HG02840 (cell line): Measurements from ENCODE around the gene IFT88.

ENCODE experiments used
- ATAC-seq: cut with Tn5 transposase; IDR thresholded peaks from one replicate; pipeline ENCODE4 v1.9.1; 2021; ENCODE audit warnings: mild to moderate bottlenecking, moderate library complexity, moderate number of reproducible peaks; ENCODE audit not compliant: unreplicated experiment, low FRiP score

The IFT88 gene

DNA sequence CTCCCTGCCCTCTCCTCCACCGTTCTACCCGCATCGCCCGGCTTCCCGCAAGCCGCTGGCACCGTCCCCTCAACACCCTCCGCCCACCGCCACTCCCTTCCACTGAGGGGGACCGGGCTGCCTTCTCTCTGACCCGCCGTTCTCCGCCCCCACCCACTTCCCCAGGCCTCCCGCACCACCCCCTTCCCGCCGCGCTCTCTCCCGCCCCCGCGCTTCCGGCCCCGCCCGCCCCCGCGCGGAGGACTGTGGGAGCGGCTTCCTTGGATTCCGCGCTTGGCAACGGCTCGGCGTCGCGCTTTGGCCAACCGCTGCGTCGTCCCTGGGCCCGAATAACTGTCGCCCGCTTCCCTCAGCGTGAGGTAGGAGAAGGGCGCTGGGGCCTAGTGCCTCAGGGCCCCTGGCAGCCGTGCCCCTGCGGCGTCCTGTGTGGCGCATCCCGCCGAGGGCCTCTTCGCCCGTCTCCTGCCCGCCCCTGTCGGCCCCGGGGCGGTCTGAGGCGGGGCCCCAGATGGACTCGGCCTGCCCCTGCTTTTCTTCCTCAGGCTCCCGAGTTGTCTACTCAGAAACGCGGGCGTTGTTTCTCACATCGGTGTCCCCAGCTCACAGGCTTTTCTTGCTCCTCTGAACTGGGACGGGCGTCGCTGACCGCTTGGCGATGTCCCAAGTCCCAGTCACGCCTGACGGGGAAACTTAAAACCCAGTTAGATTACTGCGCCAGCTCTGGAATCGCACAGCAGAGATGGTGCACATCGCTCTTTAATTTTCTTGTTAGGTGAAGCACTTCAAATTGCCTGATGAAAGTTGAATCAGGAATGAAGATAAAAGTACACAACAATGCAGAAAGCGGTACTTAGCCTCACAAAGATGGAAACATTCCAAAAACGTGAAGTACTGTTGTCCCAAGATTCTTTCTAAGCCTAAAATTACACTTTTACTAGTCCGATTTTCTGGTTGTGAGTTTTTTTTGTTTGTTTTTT lies at the start of gene IFT88:
TSS of gene IFT88 (plus strand) at position 260 of the 977 bp plus-strand sequence. CDS start 7,229 bp downstream, outside the sequence.
- peak; percentile 82 for ATAC-seq

- ATAC-seq = no peak
These were observed 48.3 kb upstream of the IFT88 start for GRCh38 chr13:20518660-20519100.

GRCh38 chr13:20519875-20520274 lies 47.1 kb upstream of the IFT88 start:
- ATAC-seq = no peak

DNA sequence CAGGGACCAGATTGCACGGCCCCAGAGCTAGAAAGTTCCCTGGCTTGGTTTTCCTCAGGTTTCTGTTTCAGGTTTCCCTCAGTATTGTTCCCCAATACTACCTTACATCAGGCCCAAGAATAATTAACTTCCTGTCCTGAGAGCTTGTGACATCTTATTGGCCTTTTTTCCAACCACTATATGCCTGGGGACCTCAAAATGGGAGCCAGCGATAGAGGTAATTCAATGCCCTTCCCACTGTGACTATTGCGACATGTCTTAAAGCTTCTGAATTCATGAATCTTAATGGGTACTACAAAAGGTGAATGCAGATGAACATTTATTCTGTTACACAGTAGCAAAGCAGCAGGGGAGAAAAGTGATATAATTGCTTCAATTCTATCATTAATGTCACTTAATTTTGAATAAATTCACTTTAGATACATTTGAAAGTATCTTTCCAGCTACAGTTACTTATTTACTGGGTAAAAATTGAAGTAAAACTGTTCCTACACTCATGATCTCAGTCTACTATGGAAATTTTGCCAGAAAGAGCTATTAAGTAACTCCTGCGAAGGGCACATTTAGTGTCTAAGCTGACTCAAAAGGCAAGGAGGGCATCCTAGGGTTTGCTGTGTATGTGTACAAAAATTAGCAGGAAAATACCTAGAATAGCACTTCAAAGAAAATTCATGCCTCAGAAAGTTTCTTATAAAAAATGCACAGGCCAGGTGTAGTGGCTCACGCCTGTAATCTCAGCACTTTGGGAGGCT lies 45.4 kb upstream of the IFT88 start:
- ATAC-seq = no peak

DNA sequence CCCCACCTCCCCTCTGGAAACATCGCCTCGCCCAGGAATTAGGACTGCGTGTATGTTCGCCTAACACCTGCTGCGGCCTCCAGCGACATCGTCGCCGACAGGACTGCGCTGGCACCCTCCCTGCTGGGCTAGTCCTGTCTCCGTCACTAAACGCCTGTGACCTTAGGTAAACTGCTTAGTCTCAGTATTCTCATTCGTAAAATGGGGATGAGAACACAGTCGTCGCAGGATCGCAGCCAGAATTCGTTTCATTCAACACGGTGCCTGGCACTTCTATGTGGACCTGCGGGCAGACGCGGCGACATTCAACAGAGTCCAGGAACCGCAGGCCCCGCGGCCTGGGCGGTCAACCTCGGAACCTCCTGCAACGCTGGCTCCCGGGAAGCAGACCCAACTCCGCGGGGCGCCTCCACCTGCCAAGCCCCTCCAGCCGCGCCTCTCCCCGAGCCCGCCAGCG lies 41.8 kb upstream of the IFT88 start:
- peak; percentile 28 for ATAC-seq

DNA sequence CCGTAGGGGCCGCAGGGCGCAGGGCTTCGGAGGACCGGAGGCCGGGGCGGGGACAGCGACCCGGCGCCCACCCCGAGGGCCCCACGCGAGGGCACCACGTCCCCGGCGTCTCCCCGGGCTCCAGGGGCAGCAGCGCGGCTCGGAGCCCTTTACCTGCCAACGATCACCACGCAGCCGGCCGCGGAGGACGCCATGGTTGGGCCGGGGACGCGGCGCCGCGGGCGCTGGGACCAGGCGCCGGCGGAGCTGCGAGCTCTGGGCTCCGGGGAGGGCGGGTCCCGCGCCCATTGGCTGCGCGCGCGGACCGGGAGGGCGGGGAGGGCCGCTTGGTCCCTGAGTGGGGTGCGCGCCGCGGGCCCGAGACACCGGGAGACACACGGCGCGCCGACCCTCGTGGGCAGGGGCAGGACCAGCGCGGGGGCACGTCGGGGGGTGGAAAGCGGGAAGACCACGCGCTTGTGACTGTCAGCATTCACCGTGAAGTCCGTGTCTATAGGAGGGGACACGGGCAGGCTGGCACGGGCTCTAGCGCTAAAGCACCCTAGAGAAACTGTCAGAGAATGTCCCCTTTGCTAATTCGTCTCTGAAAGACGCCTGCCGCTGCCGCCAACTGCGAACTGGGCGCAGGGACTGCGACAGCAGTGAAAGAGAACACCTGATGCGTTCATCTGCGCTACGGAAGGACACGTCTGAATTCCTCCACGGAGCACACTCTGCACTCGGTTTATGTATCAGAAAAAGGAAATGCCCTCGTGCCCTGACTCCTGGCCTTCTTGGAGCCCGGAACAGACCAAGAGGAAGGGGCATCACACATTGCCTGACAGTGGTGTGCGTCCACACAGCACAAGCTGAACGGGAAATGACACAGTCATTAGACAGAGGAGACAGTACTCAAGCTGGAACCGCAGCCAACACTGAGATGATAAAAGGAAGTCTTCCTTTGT lies 41.1 kb upstream of the IFT88 start, which contains the start of gene CRYL1:
TSS of gene CRYL1 (minus strand) at position 257 of the 944 bp plus-strand sequence. CDS start at position 194, 63 bp downstream.
- ATAC-seq = peak; percentile 77

DNA sequence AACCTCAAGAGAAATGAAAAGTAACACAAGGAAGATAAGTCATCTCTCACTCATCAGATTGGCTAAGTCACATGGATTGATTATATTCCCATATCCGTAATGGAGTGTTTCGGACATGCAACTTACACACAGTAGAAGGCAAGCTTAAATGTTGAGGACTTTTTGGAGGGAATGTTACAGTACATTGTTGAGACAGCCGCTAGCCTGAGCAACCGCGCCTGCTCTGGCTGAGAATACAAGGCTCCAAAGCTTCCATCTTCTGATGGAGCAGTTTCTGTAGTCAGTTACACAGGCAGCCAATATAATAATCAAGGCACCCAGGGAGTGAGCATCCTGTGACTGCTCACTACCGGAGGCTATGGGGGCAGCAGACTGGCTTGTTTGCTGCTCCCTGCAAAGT lies 40.3 kb upstream of the IFT88 start:
- ATAC-seq = no peak

DNA sequence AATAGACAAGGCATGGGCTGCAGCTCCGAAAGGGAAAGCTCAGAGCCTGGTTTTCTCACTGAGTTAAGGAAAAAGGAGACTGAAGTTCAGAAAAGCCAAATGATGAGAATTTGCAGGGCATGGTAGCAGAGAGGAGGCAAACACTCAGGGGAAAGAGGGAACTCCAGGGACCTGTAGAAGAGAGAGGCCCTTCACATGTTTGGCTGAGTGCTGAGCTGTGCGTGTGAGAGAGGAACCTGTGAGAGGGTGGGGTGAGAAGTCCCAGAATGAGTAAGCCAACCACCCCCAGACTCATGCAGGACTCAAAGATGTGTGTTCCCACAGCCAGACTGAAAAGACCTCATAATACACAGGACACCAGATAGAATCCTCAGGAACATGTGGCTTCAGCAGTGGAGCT lies 38.5 kb upstream of the IFT88 start:
- ATAC-seq = no peak

DNA sequence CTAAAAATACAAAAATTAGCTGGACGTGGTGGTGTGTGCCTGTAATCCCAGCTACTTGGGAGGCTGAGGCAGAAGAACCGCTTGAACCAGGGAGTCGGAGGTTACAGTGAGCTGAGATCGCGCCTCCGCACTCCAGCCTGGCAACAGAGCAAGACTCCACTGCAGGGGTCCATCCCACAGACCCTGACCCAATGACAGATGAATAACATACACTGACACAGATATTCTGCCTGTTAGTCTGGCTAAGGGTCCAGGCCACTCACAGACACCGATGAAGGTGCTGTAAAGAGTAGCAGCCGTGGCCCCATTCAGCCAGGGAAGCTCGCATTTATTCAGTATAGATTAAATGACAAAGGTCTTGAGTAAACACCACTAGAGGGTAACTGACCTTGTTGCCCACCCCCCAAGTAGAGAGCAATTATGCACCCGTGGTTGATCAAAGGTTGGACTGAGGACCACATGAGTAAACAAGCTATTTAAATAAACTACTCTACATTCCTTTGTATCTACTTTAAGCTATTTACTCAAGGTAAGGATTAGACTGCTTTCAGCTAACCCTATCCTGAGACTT lies 32.8 kb upstream of the IFT88 start:
- ATAC-seq = no peak

GRCh38 chr13:20536992-20537391 lies 30.0 kb upstream of the IFT88 start:
- no peak for ATAC-seq

- ATAC-seq = no peak
These were observed 22.6 kb upstream of the IFT88 start for GRCh38 chr13:20544201-20544923.

GRCh38 chr13:20546556-20546955 lies 20.4 kb upstream of the IFT88 start:
- ATAC-seq = no peak

DNA sequence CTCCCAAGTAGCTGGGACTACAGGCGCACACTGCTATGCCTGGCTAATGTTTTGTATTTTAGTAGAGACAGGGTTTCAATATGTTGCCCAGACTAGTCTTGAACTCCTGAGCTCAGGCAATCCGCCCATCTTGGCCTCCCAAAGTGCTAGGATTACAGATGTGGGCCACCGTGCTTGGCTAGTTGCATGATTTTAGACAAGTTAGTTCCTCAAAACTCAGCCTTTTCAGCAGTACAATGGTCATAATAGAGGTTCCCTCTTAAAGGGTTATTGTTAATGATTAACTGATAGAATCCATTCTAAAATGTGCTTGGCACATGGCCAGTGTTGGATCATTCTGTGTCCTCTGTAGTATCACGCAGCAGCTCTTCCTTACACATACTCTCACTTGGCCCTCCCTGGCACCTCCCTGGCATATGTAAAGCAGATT lies 19.5 kb upstream of the IFT88 start:
- ATAC-seq = no peak

DNA sequence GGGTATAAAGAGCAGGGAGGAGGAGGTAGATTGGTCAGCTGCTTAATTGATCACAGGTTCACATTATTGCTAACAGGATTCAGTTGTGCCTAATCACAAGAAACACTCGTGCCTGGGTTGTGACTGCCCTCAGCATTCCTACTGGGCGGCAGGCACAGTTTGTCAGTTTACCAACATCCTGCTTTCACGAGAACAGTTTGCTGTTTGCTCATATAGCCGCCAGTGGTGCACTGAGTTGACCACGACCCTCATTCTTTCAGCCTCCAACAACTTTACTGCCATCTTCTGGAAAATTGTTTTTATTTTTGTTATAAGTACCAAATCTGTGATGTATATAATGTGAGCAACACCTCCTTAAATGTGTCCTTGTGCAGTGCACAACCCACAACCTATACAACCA lies 16.2 kb upstream of the IFT88 start:
- no peak for ATAC-seq

DNA sequence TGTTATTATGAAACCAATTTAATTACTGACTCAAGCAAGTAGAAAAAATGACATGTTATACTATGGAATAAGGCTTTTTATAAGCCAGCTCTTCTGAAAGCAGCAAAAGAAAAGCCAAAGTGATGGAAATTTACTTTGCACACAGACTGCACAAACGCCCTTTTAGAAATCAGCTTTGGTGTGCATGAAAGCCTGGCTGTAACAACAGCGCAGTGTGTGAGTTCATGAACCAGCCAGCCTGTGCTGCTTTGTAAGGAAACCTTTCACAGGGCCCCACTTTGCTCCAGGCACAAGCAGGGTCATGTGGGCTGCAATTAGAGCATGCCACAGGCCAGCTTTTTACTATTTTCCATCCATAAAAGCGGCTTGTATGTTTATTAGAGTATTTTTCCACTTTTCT lies 13.6 kb upstream of the IFT88 start:
- no peak for ATAC-seq

DNA sequence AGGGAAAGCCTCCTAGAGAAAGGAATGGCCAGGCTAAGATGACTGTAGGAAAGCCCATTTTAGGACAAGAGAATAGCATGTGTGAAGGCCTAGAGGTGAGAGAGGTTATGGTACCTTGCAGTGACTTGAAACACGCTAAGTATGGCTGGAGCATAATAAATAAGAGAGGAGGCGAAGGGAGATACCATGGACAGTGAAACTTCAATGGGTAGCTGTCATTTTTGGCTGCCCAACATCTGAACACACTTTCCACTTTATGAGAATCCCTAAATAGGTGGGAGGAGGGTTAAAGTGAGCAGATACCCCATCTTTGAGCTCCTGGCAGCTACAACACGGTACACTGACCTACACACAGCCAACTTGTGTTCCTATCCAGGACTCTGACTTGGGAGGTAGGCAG lies 8.0 kb upstream of the IFT88 start:
- no peak for ATAC-seq

DNA sequence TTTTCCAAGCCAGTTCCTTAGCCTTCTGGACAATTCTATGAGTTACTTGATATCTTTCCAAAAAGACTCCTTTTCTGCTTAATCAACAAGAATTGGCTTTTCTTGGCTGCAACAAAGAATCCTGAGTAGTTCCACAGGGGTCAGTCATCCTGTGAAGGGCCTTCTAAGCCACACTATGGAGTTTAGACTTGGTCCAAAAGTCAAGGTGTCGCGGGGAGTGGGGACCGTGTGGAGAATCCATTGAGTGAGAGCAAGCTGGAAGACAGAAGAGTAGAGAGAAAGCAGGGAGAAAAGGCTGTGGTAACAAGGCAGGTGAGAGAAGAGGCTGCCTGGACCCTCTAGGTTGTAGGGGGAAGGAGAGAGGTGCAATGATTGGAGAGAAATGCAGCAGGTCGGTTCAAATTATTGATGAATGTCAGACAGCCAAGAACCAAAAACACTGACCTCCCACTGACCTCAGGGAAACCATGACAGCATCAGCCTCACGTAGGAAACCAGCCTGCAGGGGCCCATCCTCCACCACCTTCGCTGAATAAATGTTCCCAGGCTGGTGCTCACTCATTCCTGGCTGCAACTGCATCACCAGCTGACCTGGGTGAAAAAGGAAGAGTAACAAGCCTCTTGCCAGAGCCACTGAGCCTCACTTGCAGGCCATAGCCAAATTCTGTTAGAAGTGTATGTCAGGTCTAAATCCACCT lies 7.1 kb upstream of the IFT88 start:
- no peak for ATAC-seq

- ATAC-seq = no peak
These were observed 5.2 kb upstream of the IFT88 start for GRCh38 chr13:20561741-20562140.
